HCT116 (cell line): ENCODE data around the gene GJA9. TPM values are rescaled to one million over a fixed set of nuclear protein-coding genes. Genes with fewer than 3 reads are reported as not detected.

ENCODE experiments used
- ATAC-seq: fragments of 200-7000 bp; cut with Tn5 transposase; 2 replicates; pipeline ENCODE4 v1.9.1; 2020; ENCODE audit warnings: mild to moderate bottlenecking, moderate library complexity
- BruUV-seq: library from RNA; stranded (reverse); fragments of 400-500 nt; replicated peaks from 2 replicates; lab custom pipeline; 2021; lab: Mats Ljungman, UMichigan
- CTCF ChIA-PET: fragments of 300-600 bp; sonication (Branson Sonifier 250); formaldehyde crosslinking; loops from one replicate; lab custom pipeline; 2021; ENCODE audit warnings: antibody characterized with exemption; lab: Charles Lee
- POLR2A ChIA-PET: fragments of 300-600, 350-600 bp; sonication (Branson Sonifier 250); formaldehyde crosslinking; loops from one replicate; lab custom pipeline; 2021; ENCODE audit warnings: antibody characterized with exemption; lab: Charles Lee
- RAD21 ChIA-PET, 2 experiments: fragments of 300-600 bp; sonication (Branson Sonifier 250); formaldehyde crosslinking; loops; one replicate each; lab custom pipeline; 2023; ENCODE audit warnings: low total read pairs in 2 of 2; ENCODE audit not compliant: uncharacterized antibody in 2 of 2, unreplicated experiment in 2 of 2, low non-redundant PET in 1 of 2; lab: Charles Lee
- DNase-seq: peaks from one replicate; pipeline ENCODE4 v3.0.0-alpha.2; 2010; ENCODE audit warnings: low read depth, low spot score
- H2AFZ ChIP-seq: fragments of 200-600 bp; shearing (Covaris generic), sonication (generic); 2 replicates; pipeline ENCODE4 v1.6.1; 2017; ENCODE audit warnings: low read depth, mixed run types, mixed read lengths, antibody characterized with exemption, low read length; ENCODE audit not compliant: poor library complexity, severe bottlenecking
- H3K27ac ChIP-seq: 2 replicates; pipeline ENCODE4 v1.5.1; 2012; ENCODE audit warnings: low read depth, low read length
- H3K27me3 ChIP-seq: fragments of 200-600 bp; sonication (generic); 2 replicates; pipeline ENCODE4 v1.6.1; 2016; ENCODE audit warnings: mixed run types, low read length, mixed read lengths; ENCODE audit not compliant: insufficient read depth
- H3K36me3 ChIP-seq, 2 experiments: fragments of 200-500 bp in 1 of 2; fragments of 200-600 bp in 1 of 2; sonication (Bioruptor generic) in 1 of 2; sonication (generic) in 1 of 2; 2 replicates each; pipeline versions ENCODE4 v1.5.1 to v1.6.1; 2014 to 2016; ENCODE audit warnings: low read length in 2 of 2, inconsistent platforms in 1 of 2, mixed read lengths in 1 of 2, mixed run types in 1 of 2; ENCODE audit not compliant: insufficient read depth in 2 of 2, control insufficient read depth in 1 of 2
- H3K4me1 ChIP-seq, 2 experiments: fragments of 200-600 bp in 1 of 2; sonication (generic) in 1 of 2; 2 replicates each; pipeline versions ENCODE4 v1.5.1 to v1.6.1; 2012 to 2017; ENCODE audit warnings: low read length in 2 of 2, inconsistent platforms in 1 of 2, mild to moderate bottlenecking in 1 of 2, mixed read lengths in 1 of 2, mixed run types in 1 of 2, moderate library complexity in 1 of 2; ENCODE audit not compliant: insufficient read depth in 2 of 2, control insufficient read depth in 1 of 2
- H3K4me2 ChIP-seq: fragments of 200-600 bp; sonication (generic); 2 replicates; pipeline ENCODE4 v1.6.1; 2017; ENCODE audit warnings: mixed run types, low read length, mixed read lengths
- H3K4me3 ChIP-seq, 2 experiments: fragments of 200-600 bp in 1 of 2; sonication (generic) in 1 of 2; replicated peaks in 1 of 2; 2 replicates each; pipeline ENCODE4 v1.5.1; 2011 to 2016; ENCODE audit warnings: low read length in 2 of 2, control low read depth in 1 of 2, low read depth in 1 of 2, mild to moderate bottlenecking in 1 of 2, mixed read lengths in 1 of 2, mixed run types in 1 of 2
- H3K79me2 ChIP-seq: fragments of 200-600 bp; sonication (generic); 2 replicates; pipeline ENCODE4 v1.6.1; 2017; ENCODE audit warnings: mild to moderate bottlenecking, mixed run types, low read length, moderate library complexity, mixed read lengths; ENCODE audit not compliant: insufficient read depth
- H3K9ac ChIP-seq: fragments of 200-600 bp; sonication (generic); 2 replicates; pipeline ENCODE4 v1.6.1; 2016; ENCODE audit warnings: low read length, mixed read lengths
- H3K9me2 ChIP-seq: fragments of 200-600 bp; sonication (generic), shearing (Covaris generic); 2 replicates; pipeline ENCODE4 v1.6.1; 2017; ENCODE audit warnings: mixed run types, mild to moderate bottlenecking, moderate library complexity; ENCODE audit not compliant: insufficient read depth
- H3K9me3 ChIP-seq, 2 experiments: fragments of 200-500 bp in 1 of 2; fragments of 200-600 bp in 1 of 2; sonication (Bioruptor generic) in 1 of 2; sonication (generic) in 1 of 2; 2 replicates each; pipeline ENCODE4 v1.6.1; 2014 to 2017; ENCODE audit warnings: low read length in 2 of 2, mixed read lengths in 2 of 2, inconsistent platforms in 1 of 2, low read depth in 1 of 2, mild to moderate bottlenecking in 1 of 2, mixed run types in 1 of 2, moderate library complexity in 1 of 2; ENCODE audit not compliant: control insufficient read depth in 1 of 2, insufficient read depth in 1 of 2
- H4K20me1 ChIP-seq: fragments of 200-600 bp; sonication (generic), shearing (Covaris generic); 2 replicates; pipeline ENCODE4 v1.6.1; 2017; ENCODE audit warnings: mixed run types, mild to moderate bottlenecking, moderate library complexity; ENCODE audit not compliant: insufficient read depth
- CBX3 ChIP-seq: IDR thresholded peaks from 2 replicates; pipeline ENCODE4 v1.6.1; 2012; ENCODE audit warnings: low read depth
- CEBPB ChIP-seq: IDR thresholded peaks from 2 replicates; pipeline ENCODE4 v1.6.1; 2012; ENCODE audit warnings: low read depth
- EGR1 ChIP-seq: IDR thresholded peaks from 2 replicates; pipeline ENCODE4 v1.6.1; 2012; ENCODE audit warnings: low read depth
- EZH2 ChIP-seq: fragments of 200-600 bp; sonication (generic); IDR thresholded peaks from 2 replicates; pipeline ENCODE4 v1.6.1; 2017; ENCODE audit warnings: antibody characterized with exemption, mixed run types
- EZH2phosphoT487 ChIP-seq: fragments of 200-600 bp; IDR thresholded peaks from 2 replicates; pipeline ENCODE4 v1.6.1; 2018; ENCODE audit warnings: antibody characterized with exemption, borderline replicate concordance
- FOSL1 ChIP-seq: IDR thresholded peaks from 2 replicates; pipeline ENCODE4 v1.6.1; 2012; ENCODE audit warnings: low read depth
- JUND ChIP-seq: IDR thresholded peaks from 2 replicates; pipeline ENCODE4 v1.6.1; 2012
- POLR2A ChIP-seq: IDR thresholded peaks from 2 replicates; pipeline ENCODE4 v1.7.0; 2011; ENCODE audit warnings: borderline replicate concordance; ENCODE audit not compliant: insufficient read depth, insufficient read length; ENCODE audit errors: extremely low read depth
- POLR2AphosphoS5 ChIP-seq: IDR thresholded peaks from 2 replicates; pipeline ENCODE4 v1.6.1; 2011; ENCODE audit warnings: mild to moderate bottlenecking, low read depth, low read length, moderate library complexity
- SIN3A ChIP-seq: IDR thresholded peaks from 2 replicates; pipeline ENCODE4 v1.6.1; 2012; ENCODE audit warnings: low read depth
- SP1 ChIP-seq: IDR thresholded peaks from 2 replicates; pipeline ENCODE4 v1.6.1; 2012; ENCODE audit warnings: low read depth
- SRF ChIP-seq: IDR thresholded peaks from 2 replicates; pipeline ENCODE4 v1.6.1; 2012; ENCODE audit warnings: low read depth
- TCF7L2 ChIP-seq: IDR thresholded peaks from 2 replicates; pipeline ENCODE4 v1.7.0; 2011; ENCODE audit warnings: borderline replicate concordance, inconsistent platforms; ENCODE audit not compliant: insufficient read depth, insufficient read length; ENCODE audit errors: extremely low read depth
- YY1 ChIP-seq: IDR thresholded peaks from 2 replicates; pipeline ENCODE4 v1.6.1; 2011; ENCODE audit warnings: low read length, low read depth, moderate library complexity, mild to moderate bottlenecking; ENCODE audit not compliant: insufficient replicate concordance; ENCODE audit errors: extremely low read depth
- ZFX ChIP-seq: fragments of 450-650 bp; IDR thresholded peaks from 2 replicates; pipeline ENCODE4 v1.6.1; 2017
- ZNF274 ChIP-seq: fragments of 200-500 bp; sonication (Bioruptor generic); IDR thresholded peaks from 2 replicates; pipeline ENCODE4 v1.6.1; 2014; ENCODE audit warnings: mild to moderate bottlenecking, low read depth, low read length, inconsistent platforms
- intact Hi-C: fragments of 100-400 bp; cut with micrococcal nuclease; formaldehyde crosslinking; loops from 2 replicates; pipeline ENCODE4 v1.10.0; 2022
- total RNA-seq: library from RNA; stranded (reverse); gene quantifications from one replicate; pipeline ENCODE4 v1.2.1, GENCODE V29; 2021; ENCODE audit not compliant: unreplicated experiment
- TF ChIP-seq, protein P1 (sequence below): IDR thresholded peaks from 2 replicates; pipeline ENCODE4 v1.6.1; 2011; ENCODE audit warnings: mild to moderate bottlenecking, low read length, moderate library complexity; ENCODE audit not compliant: insufficient replicate concordance; ENCODE audit errors: extremely low read depth
- TF ChIP-seq, protein P2 (sequence below): IDR thresholded peaks from 2 replicates; pipeline ENCODE4 v1.6.1; 2012
- TF ChIP-seq, protein P3 (sequence below), 3 experiments: fragments of 200-600 bp in 1 of 3; sonication (generic) in 1 of 3; IDR thresholded peaks in 2 of 3; conservative IDR thresholded peaks in 1 of 3; 2 replicates each; pipeline ENCODE4 v1.5.1; 2012 to 2017; ENCODE audit warnings: low read depth in 2 of 3, low read length in 2 of 3, antibody characterized with exemption in 1 of 3, borderline replicate concordance in 1 of 3, control low read depth in 1 of 3, mild to moderate bottlenecking in 1 of 3, mixed read lengths in 1 of 3, mixed run types in 1 of 3, moderate library complexity in 1 of 3; ENCODE audit not compliant: insufficient read depth in 1 of 3
- TF ChIP-seq, protein P4 (sequence below): IDR thresholded peaks from 2 replicates; pipeline ENCODE4 v1.6.1; 2012

The GJA9 gene
- total RNA-seq, 1 experiment from 2014 or later = not detected

DNA sequence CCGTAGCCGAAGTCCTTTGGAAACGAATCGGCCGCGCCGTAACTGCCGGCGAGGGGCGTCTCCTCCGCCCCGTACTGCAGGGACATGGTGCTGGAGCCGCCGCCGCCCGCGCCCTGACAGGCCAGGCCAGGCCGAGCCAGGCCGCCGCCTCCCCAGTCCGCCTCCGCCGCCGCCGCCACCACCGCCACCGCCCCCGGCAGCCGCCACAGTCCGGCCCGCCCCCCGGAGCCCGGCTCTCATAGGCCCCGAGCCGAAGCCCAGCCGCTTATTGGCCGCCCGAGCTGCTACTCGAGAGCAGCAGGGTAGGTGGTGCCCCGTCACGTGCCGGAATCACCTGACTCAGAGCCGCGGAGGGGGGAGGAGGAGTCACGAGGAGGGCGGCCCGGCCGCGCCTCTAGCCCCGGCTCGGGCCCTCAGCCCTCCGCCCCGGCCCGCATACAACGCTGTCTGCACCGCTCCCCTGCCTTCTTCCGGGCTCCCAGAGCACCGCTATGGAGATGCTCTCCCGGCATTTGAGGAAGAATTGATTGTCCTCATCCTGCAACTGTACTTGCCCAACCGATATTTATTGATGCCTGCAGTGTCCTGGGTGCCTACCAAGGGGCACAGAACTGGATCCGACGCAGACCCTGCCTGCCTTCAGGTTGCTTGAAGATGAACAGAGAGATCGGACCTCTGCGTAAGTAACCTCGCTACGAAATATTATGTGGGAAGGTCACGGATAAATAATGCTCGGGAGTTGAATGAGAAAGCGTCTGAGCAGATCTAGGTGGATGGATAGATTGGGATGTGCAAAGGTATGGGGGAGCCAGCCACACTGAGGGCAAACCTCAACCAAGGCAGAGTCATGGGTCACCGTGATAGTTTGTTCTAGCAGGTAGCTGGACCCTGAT is 21.6 kb downstream of the GJA9 start, which contains the start of gene RRAGC:
Gene RRAGC (minus strand): TSS at position 212 of the 893 bp plus-strand sequence. CDS start 126 bp downstream, at position 86.
- CTCF ChIA-PET = interaction anchor here (1.0 kb wide), 1 partner anchor 869 kb away, joined by 3 read pairs; no protein-coding TSS in a partner anchor

More for the DNA sequence above, 21.6 kb downstream of the GJA9 start, which contains the start of gene RRAGC:
- peak; percentile 91 for DNase-seq
- Histone ChIP-seq H2AFZ (peak within 1 kb of the TSS; percentile 58), H3K9me2 (no peaks in the 10 kb centered on the region), H3K27me3 (no peaks in the 10 kb centered on the region), H3K4me3 (peak within 1 kb of the TSS; percentile 76 to 93), H3K36me3 (peaks cover 7 to 9% of the 10 kb centered on the region in 2 experiments; a peak in 3 of 4 replicates), H3K9me3 (no peaks in the 10 kb centered on the region), H3K4me1 (peaks cover 4 to 19% of the 10 kb centered on the region in 2 experiments), H3K27ac (peak within 1 kb of the TSS; percentile 61)
- BruUV-seq = no TSS peak
- no peak; the same call in 1 of the 2 replicates for TF ChIP-seq CBX3
- TF ChIP-seq, protein P1, sequence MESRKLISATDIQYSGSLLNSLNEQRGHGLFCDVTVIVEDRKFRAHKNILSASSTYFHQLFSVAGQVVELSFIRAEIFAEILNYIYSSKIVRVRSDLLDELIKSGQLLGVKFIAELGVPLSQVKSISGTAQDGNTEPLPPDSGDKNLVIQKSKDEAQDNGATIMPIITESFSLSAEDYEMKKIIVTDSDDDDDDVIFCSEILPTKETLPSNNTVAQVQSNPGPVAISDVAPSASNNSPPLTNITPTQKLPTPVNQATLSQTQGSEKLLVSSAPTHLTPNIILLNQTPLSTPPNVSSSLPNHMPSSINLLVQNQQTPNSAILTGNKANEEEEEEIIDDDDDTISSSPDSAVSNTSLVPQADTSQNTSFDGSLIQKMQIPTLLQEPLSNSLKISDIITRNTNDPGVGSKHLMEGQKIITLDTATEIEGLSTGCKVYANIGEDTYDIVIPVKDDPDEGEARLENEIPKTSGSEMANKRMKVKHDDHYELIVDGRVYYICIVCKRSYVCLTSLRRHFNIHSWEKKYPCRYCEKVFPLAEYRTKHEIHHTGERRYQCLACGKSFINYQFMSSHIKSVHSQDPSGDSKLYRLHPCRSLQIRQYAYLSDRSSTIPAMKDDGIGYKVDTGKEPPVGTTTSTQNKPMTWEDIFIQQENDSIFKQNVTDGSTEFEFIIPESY = no peak
- peak; percentile 44 for TF ChIP-seq YY1
- no peak for TF ChIP-seq JUND
- no peak for TF ChIP-seq SRF
- TF ChIP-seq TCF7L2 = peak; percentile 50
- TF ChIP-seq ZFX = peak; percentile 45
- TF ChIP-seq CEBPB = no peak
- peak; percentile 90 for TF ChIP-seq SP1
- TF ChIP-seq, protein P2, sequence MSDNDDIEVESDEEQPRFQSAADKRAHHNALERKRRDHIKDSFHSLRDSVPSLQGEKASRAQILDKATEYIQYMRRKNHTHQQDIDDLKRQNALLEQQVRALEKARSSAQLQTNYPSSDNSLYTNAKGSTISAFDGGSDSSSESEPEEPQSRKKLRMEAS = peak; percentile 90
- TF ChIP-seq POLR2A = no peak
- TF ChIP-seq, protein P3, sequence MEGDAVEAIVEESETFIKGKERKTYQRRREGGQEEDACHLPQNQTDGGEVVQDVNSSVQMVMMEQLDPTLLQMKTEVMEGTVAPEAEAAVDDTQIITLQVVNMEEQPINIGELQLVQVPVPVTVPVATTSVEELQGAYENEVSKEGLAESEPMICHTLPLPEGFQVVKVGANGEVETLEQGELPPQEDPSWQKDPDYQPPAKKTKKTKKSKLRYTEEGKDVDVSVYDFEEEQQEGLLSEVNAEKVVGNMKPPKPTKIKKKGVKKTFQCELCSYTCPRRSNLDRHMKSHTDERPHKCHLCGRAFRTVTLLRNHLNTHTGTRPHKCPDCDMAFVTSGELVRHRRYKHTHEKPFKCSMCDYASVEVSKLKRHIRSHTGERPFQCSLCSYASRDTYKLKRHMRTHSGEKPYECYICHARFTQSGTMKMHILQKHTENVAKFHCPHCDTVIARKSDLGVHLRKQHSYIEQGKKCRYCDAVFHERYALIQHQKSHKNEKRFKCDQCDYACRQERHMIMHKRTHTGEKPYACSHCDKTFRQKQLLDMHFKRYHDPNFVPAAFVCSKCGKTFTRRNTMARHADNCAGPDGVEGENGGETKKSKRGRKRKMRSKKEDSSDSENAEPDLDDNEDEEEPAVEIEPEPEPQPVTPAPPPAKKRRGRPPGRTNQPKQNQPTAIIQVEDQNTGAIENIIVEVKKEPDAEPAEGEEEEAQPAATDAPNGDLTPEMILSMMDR (IDR thresholded peaks at IDR 0.05 in 2 of 3, conservative IDR thresholded peaks at IDR 0.05 in 1 of 3; ENCODE audit: borderline replicate concordance in 1 of 3, insufficient read depth in 1 of 3, low read depth in 2 of 3, low read length in 2 of 3) = no peak
- no peak for TF ChIP-seq FOSL1
- no peak for TF ChIP-seq EZH2
- peak; percentile 82 for TF ChIP-seq SIN3A
- TF ChIP-seq EZH2phosphoT487 = no peak
- peak; percentile 87 for TF ChIP-seq EGR1
- TF ChIP-seq, protein P4, sequence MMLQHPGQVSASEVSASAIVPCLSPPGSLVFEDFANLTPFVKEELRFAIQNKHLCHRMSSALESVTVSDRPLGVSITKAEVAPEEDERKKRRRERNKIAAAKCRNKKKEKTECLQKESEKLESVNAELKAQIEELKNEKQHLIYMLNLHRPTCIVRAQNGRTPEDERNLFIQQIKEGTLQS = no peak
- no peak for TF ChIP-seq ZNF274
- TF ChIP-seq POLR2AphosphoS5 = peak; percentile 64
- TF ChIP-seq, all 23 proteins: peak for 8
- POLR2A ChIA-PET = interaction anchor here (0.8 kb wide), 1 partner anchor 14 kb away, joined by 3 read pairs; no protein-coding TSS in a partner anchor
- RAD21 ChIA-PET = no interaction called here
- intact Hi-C loops = no loop called here
- no peaks in the 10 kb centered on the region for H4K20me1 ChIP-seq
- peak within 1 kb of the TSS; percentile 68 for H3K9ac ChIP-seq
- H3K4me2 ChIP-seq = peak within 1 kb of the TSS; percentile 99
- peaks cover 16% of the 10 kb centered on the region; the same call in 1 of the 2 replicates for H3K79me2 ChIP-seq
- peak; percentile 98 for ATAC-seq
